Measurements from ENCODE around the gene BRAF. TPM values are rescaled to one million over a fixed set of nuclear protein-coding genes. Genes with fewer than 3 reads are reported as not detected.

BRAF gene
- total RNA-seq, 1 donor from 2014 or later, result 48.0 TPM

DNA sequence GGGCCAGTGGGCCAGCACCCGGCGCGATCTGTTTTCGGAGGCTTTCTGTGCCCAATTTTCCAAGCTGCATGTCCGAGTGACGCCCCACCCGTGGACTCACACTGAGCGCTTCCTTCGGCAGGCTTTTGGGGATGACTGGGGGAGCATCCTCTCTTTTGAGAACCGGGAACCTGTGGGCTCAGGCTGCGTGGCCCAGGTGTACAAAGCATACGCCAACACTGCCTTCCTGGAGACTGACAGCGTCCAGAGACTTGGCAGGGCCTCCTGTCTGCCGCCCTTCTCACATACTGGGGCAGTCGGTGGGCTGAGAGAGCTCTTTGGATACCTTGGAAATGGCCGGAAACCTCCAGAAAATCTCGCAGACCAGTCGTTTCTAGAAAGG lies 251.0 kb downstream of the BRAF start:
- H3K4me2 ChIP-seq, result peak overlapping the region; percentile 95
- peaks cover 2% of the 10 kb centered on the region for H3K36me3 Mint-ChIP-seq
- H3K9me3 ChIP-seq (ENCODE audit: low read depth), result no peaks in the 10 kb centered on the region
- peaks cover 6% of the 10 kb centered on the region for H3K4me1 ChIP-seq
- peaks cover 20% of the 10 kb centered on the region for H3K27me3 Mint-ChIP-seq (ENCODE audit: insufficient read depth, low read depth)
- H3K36me3 ChIP-seq, result no peaks in the 10 kb centered on the region
- no peak overlapping the region for H3K27ac Mint-ChIP-seq
- H3K9me3 Mint-ChIP-seq, result no peaks in the 10 kb centered on the region
- H3F3A ChIP-seq (ENCODE audit: low read depth), result peaks cover 25% of the 10 kb centered on the region
- no peaks in the 10 kb centered on the region for H3K79me2 ChIP-seq (ENCODE audit: low read depth)
- H4K20me1 ChIP-seq (ENCODE audit: low read depth), result no peaks in the 10 kb centered on the region
- H2AFZ ChIP-seq (replicated peaks), result peak overlapping the region; percentile 82
- peaks cover 29% of the 10 kb centered on the region for H3K27me3 ChIP-seq
- H3K27ac ChIP-seq, result no peak overlapping the region
- TF ChIP-seq, protein P1, sequence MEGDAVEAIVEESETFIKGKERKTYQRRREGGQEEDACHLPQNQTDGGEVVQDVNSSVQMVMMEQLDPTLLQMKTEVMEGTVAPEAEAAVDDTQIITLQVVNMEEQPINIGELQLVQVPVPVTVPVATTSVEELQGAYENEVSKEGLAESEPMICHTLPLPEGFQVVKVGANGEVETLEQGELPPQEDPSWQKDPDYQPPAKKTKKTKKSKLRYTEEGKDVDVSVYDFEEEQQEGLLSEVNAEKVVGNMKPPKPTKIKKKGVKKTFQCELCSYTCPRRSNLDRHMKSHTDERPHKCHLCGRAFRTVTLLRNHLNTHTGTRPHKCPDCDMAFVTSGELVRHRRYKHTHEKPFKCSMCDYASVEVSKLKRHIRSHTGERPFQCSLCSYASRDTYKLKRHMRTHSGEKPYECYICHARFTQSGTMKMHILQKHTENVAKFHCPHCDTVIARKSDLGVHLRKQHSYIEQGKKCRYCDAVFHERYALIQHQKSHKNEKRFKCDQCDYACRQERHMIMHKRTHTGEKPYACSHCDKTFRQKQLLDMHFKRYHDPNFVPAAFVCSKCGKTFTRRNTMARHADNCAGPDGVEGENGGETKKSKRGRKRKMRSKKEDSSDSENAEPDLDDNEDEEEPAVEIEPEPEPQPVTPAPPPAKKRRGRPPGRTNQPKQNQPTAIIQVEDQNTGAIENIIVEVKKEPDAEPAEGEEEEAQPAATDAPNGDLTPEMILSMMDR (IDR thresholded peaks at IDR 0.05), result no peak
- no peak for TF ChIP-seq EZH2 (IDR thresholded peaks at IDR 0.05)
- no peak for TF ChIP-seq EZH2phosphoT487 (IDR thresholded peaks at IDR 0.05)
- H3K4me3 Mint-ChIP-seq, result peak overlapping the region; percentile 82
- peaks cover 13% of the 10 kb centered on the region for H3K4me1 Mint-ChIP-seq
- no peak for DNase-seq (ENCODE audit: low spot score)
- no peak overlapping the region for H3K9ac ChIP-seq
- H3K4me3 ChIP-seq, result peak overlapping the region; percentile 70

DNA sequence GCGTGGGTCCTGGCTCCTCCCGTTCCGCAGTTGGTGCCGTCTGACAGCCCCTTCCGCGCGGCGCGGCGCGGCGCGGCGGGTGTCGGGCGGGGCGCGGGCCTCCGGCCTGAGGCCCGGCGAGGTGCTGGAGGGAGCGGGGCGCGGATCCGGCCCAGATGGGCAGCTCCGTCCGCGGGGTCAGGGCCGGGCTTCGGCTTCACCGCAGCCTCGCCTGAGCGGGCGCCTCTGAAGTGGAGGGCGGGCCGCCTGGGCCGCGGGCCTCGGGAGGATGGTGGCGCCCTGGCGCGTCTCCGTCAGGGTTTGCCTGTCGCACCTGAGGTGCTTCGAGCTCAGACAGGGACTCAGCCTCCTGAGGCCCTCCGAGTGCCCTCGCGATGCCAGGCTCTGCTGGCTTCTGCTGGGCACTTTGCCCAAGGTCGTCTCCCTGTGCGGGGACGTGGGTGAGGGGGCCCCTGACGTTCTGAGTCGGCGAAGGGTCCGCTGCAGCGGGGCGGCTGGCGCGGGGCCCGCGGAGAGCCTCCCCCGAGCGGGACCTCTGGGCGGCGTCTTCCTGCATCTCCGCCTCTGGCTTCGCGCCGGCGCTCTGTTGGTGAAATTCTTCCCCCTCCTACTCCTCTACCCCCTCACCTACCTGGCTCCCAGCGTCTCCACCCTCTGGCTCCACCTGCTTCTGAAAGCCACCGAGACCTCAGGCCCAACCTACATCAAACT lies 251.5 kb downstream of the BRAF start:
- TF ChIP-seq, protein P1 (IDR thresholded peaks at IDR 0.05), result no peak
- TF ChIP-seq EZH2phosphoT487 (IDR thresholded peaks at IDR 0.05) (no peak), EZH2 (IDR thresholded peaks at IDR 0.05) (peak; percentile 63)
- Histone ChIP-seq H3K4me1 (peaks cover 6% of the 10 kb centered on the region), H3K4me2 (peak overlapping the region; percentile 95), H3K36me3 (no peaks in the 10 kb centered on the region), H3F3A (ENCODE audit: low read depth) (peaks cover 25% of the 10 kb centered on the region), H2AFZ (replicated peaks) (peak overlapping the region; percentile 82), H3K27ac (no peak overlapping the region), H3K79me2 (ENCODE audit: low read depth) (no peaks in the 10 kb centered on the region), H3K9ac (no peak overlapping the region), H3K27me3 (peaks cover 29% of the 10 kb centered on the region), H3K4me3 (peak overlapping the region; percentile 70), H3K9me3 (ENCODE audit: low read depth) (no peaks in the 10 kb centered on the region), H4K20me1 (ENCODE audit: low read depth) (no peaks in the 10 kb centered on the region)
- H3K4me1 Mint-ChIP-seq, result peaks cover 13% of the 10 kb centered on the region
- no peaks in the 10 kb centered on the region for H3K9me3 Mint-ChIP-seq
- H3K36me3 Mint-ChIP-seq, result peaks cover 2% of the 10 kb centered on the region
- DNase-seq (ENCODE audit: low spot score), result peak; percentile 57
- peak overlapping the region; percentile 82 for H3K4me3 Mint-ChIP-seq
- no peak overlapping the region for H3K27ac Mint-ChIP-seq
- H3K27me3 Mint-ChIP-seq (ENCODE audit: insufficient read depth, low read depth), result peaks cover 20% of the 10 kb centered on the region

DNA sequence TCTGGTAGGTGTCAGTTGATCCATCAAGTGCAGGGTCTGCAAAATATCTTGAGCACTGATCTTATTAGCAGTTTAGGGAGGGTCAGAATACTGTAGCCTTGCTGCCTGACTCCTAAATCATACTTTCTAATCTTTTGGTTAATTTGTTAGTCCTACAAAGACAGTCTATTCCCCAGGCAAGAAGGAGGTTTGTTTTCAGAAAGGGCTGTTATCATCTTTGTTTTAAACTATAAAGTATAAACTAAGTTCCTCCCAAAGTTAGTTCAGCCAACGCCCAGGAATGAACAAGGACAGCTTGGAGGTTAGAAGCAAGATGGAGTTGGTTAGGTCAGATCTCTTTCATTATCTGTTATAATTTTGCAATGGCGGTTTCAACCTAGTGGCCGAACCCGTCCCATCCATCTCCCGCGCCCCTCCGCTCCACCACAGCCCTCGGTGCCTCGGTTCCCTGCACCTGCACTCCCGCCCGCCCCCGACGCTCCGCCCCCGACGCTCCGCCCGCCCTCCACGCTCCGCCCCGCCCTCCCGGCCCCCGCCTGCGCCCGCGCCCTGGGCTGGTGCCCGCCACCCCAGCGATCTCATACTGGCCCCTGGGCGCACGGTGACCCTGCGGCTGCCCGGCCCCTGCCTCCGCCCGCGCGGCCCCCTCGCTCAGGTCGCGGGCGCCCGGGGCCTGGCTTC lies 252.2 kb downstream of the BRAF start, which contains the start of gene ADCK2:
ADCK2 (plus strand) TSS at position 564 of the 681 bp plus-strand sequence. CDS start 386 bp downstream, outside the sequence.
- Histone ChIP-seq H3K9ac (no peak within 1 kb of the TSS), H3F3A (ENCODE audit: low read depth) (peaks cover 25% of the 10 kb centered on the region), H3K4me3 (peak within 1 kb of the TSS; percentile 70), H4K20me1 (ENCODE audit: low read depth) (no peaks in the 10 kb centered on the region), H3K79me2 (ENCODE audit: low read depth) (no peaks in the 10 kb centered on the region), H2AFZ (replicated peaks) (peak within 1 kb of the TSS; percentile 90), H3K36me3 (no peaks in the 10 kb centered on the region), H3K4me1 (peaks cover 6% of the 10 kb centered on the region), H3K27ac (no peak within 1 kb of the TSS), H3K27me3 (peaks cover 29% of the 10 kb centered on the region), H3K9me3 (ENCODE audit: low read depth) (no peaks in the 10 kb centered on the region), H3K4me2 (peak within 1 kb of the TSS; percentile 95)
- no peaks in the 10 kb centered on the region for H3K9me3 Mint-ChIP-seq
- DNase-seq (ENCODE audit: low spot score), result peak; percentile 67
- H3K36me3 Mint-ChIP-seq, result peaks cover 2% of the 10 kb centered on the region
- H3K4me3 Mint-ChIP-seq, result peak within 1 kb of the TSS; percentile 87
- H3K4me1 Mint-ChIP-seq, result peaks cover 13% of the 10 kb centered on the region
- no peak within 1 kb of the TSS for H3K27ac Mint-ChIP-seq
- H3K27me3 Mint-ChIP-seq (ENCODE audit: insufficient read depth, low read depth), result peaks cover 20% of the 10 kb centered on the region
- TF ChIP-seq, protein P1 (IDR thresholded peaks at IDR 0.05), result peak; percentile 5
- no peak for TF ChIP-seq EZH2phosphoT487 (IDR thresholded peaks at IDR 0.05)
- TF ChIP-seq EZH2 (IDR thresholded peaks at IDR 0.05), result no peak
